KOPT-K1 (cell line): ENCODE results near the gene RPLP2.

Source experiments
- H3K27ac ChIP-seq: fragments of 200-600 bp; sonication (generic); 2 replicates; pipeline ENCODE4 v1.5.1; 2016; ENCODE audit warnings: antibody characterized with exemption, mild to moderate bottlenecking, low read depth, low read length; ENCODE audit not compliant: poor library complexity, severe bottlenecking
- H3K36me3 ChIP-seq: fragments of 200-600 bp; sonication (generic); 2 replicates; pipeline ENCODE4 v1.5.1; 2017; ENCODE audit warnings: antibody characterized with exemption, mild to moderate bottlenecking, low read length, moderate library complexity; ENCODE audit not compliant: insufficient read depth
- H3K9me3 ChIP-seq: fragments of 200-600 bp; sonication (generic); 2 replicates; pipeline ENCODE4 v1.5.1; 2017; ENCODE audit warnings: antibody characterized with exemption, low read length, mild to moderate bottlenecking; ENCODE audit not compliant: insufficient read depth, poor library complexity, severe bottlenecking

RPLP2 gene

DNA sequence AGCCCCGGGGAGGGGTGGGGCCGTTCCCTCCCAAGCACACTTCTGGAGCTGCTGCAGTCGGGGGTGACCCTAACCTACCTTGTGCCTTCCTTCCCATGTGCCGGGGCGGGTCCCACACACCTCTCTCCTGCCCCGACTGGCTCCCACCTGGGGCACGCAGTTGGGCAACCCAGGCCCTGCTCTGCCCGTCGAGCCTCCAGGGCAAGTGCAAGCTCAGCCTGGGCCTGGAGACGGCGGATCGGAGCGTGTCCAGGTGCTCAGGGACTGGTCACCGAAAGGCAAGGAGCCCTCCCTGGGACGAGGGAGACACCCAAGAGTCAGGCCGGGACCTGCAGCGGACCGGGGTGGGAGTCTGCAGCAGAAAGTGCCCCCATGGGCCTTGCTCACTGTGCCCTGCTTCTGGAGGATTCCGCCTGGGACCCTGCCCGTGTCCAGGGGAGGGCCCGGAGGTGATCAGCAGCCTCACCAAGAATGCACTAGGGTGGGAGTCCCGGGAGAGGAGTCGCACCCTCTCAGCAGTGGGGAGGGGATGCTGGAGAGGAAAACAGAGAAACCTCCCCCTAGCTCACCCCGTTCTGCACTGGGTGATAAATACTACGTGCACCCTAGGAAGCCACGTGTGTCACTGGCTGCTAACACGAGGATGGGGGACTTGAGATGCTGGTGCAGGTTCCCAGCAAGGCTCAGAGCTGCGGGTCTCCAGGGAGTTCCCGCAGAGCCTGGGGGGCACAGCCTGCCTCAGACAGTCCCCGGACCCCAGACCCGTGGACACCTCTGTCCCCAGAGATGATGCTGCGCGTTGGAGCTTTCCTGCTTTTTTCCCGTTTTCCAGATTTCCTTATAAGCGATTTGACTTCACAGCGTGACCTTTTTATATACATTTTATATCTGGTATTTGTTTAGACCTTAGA lies 27.2 kb upstream of the RPLP2 start:
- peaks cover 12% of the 10 kb centered on the region; the same call in 1 of the 2 replicates for H3K36me3 ChIP-seq
- H3K27ac ChIP-seq: no peak overlapping the region
- H3K9me3 ChIP-seq: no peaks in the 10 kb centered on the region

DNA sequence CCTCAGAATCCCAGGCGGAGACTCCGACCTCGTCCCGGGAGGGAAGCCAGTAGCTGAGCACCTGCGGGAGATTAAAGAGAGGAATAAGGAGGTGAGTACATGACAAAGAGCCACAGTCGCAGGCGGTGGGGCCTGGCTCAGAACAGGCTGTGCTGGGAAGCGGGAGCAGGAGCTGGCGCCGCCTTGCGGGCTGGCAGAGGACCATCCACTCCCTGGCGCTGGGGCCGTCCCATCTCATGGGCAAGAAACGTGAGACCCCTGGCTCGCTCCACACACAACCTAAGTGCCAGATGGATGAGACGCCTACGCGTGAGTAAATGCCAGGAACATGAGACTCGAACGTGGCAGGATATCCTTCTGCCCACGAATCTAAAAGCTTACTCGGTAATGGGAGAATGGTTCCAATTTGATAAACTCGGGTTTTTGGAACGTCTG lies 26.2 kb upstream of the RPLP2 start:
- Histone ChIP-seq H3K36me3 (peaks cover 12% of the 10 kb centered on the region; the same call in 1 of the 2 replicates), H3K27ac (no peak overlapping the region), H3K9me3 (no peaks in the 10 kb centered on the region)

DNA sequence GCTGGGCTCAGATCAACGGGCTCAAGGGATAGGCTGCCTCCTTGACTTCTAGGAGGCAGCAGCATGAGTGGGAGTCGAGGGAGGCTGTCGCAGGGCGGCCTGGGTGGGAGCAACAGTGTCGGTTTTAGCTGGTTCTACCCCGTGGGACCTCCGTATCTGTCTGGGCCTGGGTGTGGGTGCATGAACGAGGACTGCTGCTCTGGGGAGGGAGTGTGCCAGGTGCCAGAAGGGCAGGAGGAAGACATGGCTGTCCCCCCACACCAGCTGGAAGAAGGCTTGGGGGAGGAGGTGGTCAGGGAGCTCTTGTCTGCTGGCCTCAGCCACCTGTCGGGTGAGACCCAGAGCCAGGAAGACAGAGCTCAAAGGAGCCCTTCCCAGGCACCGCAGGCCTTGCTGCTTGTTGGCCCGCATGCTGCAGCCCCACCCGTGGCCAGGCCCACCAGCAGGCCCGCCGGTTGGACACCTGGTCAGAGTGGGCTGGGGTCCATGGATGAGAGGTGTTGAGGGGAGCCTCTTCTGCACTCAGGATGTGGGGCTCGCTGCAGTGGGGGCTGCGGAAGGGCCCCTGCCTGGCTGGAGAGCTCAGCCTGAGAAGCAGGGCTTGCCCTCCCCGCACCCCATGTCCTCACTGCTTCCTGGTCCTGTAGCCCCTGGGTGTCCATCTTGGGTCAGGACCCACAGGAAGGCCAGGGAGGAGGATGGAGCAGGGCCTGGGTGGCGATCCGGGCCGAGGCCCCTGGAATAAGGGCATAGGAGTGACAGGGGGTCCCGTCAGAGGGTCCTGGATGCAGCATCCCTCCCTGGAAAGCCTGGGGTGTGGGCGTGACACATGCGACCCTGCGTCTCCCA lies 23.3 kb upstream of the RPLP2 start:
- Histone ChIP-seq H3K36me3 (peaks cover 7% of the 10 kb centered on the region; the same call in 1 of the 2 replicates), H3K27ac (no peak overlapping the region), H3K9me3 (no peaks in the 10 kb centered on the region)

DNA sequence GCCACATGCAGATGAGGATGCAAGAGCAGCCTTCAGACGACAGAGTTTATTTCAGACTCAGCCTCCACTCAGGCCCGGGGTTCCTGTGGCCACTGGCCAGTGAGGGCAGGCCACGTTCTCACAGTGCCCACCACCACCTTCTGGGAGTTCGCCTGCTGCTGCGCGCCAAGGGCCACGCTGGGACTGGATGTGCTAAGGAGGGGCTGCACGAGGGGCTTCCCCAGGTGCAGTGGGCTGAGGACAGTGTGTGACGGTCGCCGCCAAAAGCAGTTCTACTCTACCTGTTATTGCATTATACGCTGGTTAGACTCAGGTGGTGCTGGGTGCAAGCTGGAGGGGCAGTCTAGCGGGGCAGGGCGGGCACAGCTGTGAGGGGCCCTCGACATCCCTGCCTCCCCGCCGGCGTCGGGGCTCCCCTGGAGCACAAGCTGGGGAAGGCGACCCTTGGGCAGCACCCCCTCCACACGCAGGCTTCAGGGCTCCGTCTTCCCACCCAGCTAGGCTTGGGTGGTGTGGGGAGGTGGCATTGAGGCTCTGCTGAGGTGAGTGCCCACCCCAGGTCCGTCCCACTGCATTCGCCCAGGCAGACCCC lies 22.6 kb upstream of the RPLP2 start:
- Histone ChIP-seq H3K36me3 (peaks cover 14% of the 10 kb centered on the region; the same call in 1 of the 2 replicates), H3K9me3 (no peaks in the 10 kb centered on the region), H3K27ac (no peak overlapping the region)

DNA sequence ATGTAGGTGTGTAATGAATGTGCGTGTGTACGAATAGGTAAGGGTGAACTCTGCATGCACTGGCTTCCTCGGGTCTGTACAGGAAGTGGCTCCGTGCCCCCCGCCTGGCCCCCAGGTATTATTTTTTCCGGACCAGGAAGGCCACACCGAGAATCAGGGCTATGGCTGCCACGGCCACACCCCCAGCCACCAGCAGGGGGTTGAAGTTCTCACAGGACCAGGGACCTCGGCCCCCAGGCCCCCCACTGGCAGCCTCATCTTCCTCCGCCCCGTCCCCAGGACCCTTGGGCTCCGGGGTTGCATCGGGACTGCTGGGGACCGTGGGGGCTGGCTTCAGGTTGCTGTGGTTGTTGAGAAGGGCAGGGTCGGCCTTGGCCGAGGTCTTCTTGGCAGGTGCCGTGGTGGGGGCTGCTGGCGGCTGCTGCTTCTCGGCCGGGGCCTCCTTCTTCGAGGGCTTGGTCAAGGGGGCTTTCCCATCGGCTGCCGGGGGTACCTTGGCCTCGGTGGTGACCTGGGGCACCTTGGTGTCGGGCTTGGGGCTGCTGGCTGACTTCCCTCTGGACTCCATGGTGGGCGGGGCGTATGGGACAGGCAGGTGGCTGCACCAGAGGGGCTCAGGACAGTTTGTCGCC lies 21.6 kb upstream of the RPLP2 start:
- H3K27ac ChIP-seq: no peak overlapping the region
- H3K9me3 ChIP-seq: no peaks in the 10 kb centered on the region

DNA sequence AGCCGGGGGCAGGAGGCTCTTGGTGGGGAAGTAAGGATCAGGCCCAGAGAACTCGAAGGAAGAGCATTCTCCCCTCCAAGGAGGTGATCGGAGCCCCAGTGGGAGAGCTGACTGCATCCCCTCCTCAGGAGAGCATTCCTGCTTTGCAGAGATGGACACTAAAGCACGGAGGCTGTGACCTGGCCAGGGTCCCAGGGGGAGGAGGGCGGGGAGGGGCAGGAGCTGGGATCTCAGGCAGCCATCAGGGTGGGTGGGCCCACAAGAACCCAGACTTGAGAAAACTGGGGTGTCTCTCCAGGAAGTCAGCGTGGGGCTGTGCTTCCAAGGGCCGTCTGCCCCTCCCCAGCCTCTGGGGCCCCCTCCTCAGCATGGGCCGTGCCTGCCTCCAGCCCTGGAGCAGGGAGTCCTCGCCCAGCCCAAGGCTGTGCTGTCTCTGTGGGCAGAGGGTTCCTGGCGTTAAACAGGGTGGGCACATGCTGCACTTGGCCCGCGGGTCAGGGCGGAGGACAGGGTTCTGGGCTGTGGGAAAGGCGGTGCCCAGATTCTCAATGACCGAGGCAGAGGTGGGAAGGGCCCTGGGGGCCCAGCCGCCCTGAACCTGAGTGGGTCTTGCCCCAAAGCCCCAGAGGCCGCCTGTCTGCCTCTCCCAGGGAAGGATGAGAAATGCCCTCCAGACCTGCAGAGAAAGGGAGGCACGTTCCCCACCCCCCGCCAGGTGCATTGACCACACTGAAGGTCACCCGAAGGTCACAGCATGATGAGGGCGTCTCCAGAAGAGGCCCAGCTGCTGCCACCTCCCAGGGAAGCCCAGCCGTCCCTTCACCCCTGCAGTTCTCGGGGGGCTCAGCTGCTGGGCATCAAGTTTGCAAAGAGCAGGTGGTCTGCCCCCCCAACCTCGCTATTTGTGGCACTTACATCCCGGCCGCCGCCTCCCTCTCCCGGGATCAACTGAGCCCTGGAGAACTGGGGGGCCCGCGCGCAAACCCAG lies 20.5 kb upstream of the RPLP2 start:
- Histone ChIP-seq H3K27ac (no peak overlapping the region), H3K9me3 (no peaks in the 10 kb centered on the region), H3K36me3 (peaks cover 34% of the 10 kb centered on the region; the same call in 1 of the 2 replicates)

More for the DNA sequence above, 21.6 kb upstream of the RPLP2 start:
- H3K36me3 ChIP-seq: peaks cover 23% of the 10 kb centered on the region; the same call in 1 of the 2 replicates

DNA sequence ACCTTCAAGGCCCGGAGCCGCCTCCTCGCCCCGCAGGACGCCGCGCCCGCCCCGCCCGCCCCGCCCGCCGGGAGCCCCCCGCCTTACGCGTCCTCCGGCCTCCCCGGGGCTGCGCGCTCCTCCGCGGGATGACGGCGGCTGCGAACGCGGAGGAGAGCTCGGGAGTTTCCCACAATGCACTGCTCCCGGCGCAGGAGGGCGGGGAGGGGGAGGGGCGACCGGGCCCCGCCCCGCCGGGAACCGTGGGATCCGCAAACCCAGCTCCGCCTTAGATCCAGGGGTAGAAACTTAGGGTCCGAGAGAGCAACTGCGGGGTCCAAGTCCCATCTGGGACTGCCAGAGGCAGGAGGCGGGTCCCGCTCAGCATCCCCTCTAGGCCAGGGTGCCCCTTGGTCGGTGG lies 19.8 kb upstream of the RPLP2 start, which contains the start of gene CEND1:
Gene CEND1, minus strand, starts transcription at position 148 of the 400 bp plus-strand sequence. CDS start 1,514 bp downstream, outside the sequence.
- Histone ChIP-seq H3K36me3 (peaks cover 40% of the 10 kb centered on the region; the same call in 1 of the 2 replicates), H3K27ac (no peak within 1 kb of the TSS), H3K9me3 (no peaks in the 10 kb centered on the region)

DNA sequence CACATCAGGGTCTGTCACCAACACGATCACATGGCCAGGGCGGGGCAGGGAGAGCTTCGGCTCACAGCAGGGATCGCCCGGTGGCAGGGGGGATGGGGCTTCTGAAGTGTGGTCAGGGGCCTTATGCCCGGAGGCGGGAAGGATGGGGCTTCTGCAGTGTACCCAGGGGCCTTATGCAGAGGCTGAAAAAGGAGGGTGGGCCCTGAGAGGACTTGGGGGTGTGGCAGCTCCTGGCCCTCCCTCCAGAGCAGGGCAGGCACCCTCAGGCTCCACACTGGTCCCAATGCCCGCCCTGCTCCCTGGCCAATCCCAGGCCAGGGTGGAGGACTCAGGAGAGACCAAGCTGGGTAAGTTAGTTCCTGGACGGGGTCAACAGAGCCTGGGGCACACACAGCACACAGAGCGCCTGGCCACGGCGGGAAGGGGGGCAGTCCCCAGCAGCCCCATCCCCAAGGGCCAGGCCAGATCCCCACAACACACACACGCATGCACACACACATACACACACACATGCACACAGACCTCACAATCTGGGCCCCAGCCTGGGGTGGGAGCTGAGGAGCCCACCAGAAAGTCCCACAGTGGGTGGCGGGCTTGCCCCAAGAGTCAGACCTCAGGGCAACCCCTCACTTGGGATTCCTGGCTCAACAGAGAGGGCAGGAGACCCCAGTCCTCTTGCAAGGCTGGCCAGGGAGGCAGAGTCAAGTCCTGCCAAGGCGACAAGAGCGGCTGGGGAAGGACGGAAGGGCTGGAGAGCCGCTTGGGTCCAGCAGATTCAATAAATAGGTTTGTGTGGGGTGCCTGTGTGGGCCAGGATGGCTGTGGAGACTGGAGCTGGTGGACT lies 18.8 kb upstream of the RPLP2 start:
- no peak overlapping the region for H3K27ac ChIP-seq
- peaks cover 40% of the 10 kb centered on the region; the same call in 1 of the 2 replicates for H3K36me3 ChIP-seq
- no peaks in the 10 kb centered on the region for H3K9me3 ChIP-seq

DNA sequence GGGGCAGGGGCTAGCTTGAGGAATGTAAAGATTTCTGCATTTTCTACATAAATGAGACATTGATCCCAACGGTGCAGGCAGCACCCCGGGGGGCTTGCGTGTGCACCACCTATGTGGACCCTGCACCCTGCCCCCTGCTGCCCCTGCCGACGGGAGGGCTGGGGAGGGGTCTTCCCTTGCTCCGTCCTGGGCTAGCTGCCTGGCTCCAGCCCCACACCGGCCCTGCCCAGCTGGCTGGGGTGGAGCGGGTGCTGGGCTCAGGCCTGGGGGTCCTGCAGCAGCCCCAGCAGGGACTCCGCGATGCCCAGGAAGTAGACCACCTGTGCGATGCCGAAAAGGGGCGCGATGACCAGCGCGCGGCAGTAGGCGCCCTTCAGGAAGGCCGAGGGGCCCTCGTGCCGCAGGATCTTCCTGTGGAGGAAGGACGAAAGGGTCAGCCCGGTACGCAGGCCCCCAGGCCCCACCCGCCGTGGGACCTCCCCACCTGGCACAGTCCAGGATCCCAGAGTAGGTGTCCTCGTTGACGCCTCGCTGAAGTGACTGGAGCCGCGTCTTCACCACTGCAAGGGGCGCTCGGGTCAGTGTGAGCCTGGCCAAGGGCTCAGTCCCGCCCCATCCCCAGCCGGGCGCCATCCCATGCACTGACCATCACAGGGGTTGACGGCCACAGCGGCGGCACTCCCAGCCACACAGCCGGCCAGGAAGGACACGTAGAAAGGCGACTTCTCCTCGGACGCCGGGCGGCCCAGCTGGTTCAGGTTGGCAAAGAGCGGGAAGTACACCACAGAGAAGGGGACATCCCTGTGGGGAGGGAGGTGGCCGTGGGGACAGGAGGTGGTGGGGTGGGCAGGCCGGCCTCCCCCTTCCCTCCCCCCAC lies 17.9 kb upstream of the RPLP2 start:
- H3K9me3 ChIP-seq: no peaks in the 10 kb centered on the region
- H3K36me3 ChIP-seq: peaks cover 40% of the 10 kb centered on the region; the same call in 1 of the 2 replicates
- H3K27ac ChIP-seq: no peak overlapping the region

DNA sequence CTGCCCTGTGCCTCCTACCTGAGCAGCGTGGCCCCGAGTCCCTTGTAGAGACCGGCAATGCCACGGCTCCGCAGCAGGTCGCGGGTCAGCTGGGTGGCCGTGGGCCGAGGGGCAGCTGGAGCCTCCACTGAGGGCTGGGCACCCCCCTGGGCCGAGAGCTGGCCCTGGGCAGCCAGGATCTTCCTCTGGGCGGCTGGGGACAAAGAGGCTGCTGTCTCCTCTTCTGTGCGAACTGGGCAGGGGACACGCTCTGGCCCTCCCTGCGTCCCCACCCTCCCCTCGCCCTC lies 17.3 kb upstream of the RPLP2 start:
- Histone ChIP-seq H3K9me3 (no peaks in the 10 kb centered on the region), H3K27ac (no peak overlapping the region), H3K36me3 (peaks cover 40% of the 10 kb centered on the region; the same call in 1 of the 2 replicates)

DNA sequence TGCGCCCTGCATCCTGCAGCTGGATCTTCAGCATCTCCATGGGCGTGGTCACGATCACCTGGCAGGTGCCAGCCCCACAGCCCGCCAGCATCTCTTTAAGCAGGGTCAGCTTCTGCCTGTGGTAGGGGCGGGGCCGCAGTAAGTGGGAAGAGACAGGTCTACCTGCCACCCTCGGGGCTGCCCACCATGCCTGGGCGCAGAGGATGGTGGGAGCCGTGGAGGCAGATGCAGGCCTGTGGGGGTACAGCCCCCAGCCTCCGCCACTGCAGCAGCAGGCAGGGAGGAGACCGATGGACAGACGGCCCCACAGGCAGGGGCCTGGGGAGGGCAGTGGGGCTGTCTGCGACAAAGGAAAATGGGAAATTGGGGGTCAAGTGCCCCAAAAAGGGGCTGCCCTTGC lies 16.9 kb upstream of the RPLP2 start:
- H3K36me3 ChIP-seq: peaks cover 40% of the 10 kb centered on the region; the same call in 1 of the 2 replicates
- no peaks in the 10 kb centered on the region for H3K9me3 ChIP-seq
- H3K27ac ChIP-seq: no peak overlapping the region

DNA sequence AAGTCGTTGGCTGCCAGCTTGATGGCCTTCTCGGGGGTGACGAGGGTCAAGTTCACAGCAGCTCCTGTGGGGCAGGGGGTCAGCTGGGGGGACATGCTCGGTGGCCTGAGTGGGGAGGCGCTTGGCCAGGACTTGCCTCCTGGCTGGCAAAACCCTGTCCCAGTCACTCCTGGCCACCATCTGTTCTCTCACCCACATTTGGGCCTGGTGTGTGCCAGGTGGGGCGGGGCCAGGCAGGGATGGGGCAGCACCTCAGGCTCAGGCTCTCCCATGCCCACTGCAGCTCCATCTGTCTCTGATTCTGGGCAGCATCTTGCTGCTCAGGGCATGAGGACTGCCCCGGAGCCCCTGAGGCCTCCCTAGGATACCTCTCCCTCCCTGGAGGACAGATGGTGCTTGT lies 16.2 kb upstream of the RPLP2 start:
- H3K9me3 ChIP-seq: no peaks in the 10 kb centered on the region
- no peak overlapping the region for H3K27ac ChIP-seq
- peaks cover 40% of the 10 kb centered on the region; the same call in 1 of the 2 replicates for H3K36me3 ChIP-seq
